ENCODE measurements around the gene MRTFB.
A peak's percentile ranks its signal among the peaks of the same experiment; 100 is the strongest.

MRTFB gene

GRCh38 chr16:14242769-14243168, 171.7 kb downstream of the MRTFB start:
- no peak for DNase-seq

GRCh38 chr16:14244196-14245010, 173.3 kb downstream of the MRTFB start:
- DNase-seq = no peak

- DNase-seq = no peak
Observed at GRCh38 chr16:14248791-14249190, 177.7 kb downstream of the MRTFB start.

GRCh38 chr16:14249291-14250032, 178.3 kb downstream of the MRTFB start:
- no peak for DNase-seq

- no peak for DNase-seq
Observed at GRCh38 chr16:14251419-14251818, 180.3 kb downstream of the MRTFB start.

GRCh38 chr16:14252860-14253259, 181.7 kb downstream of the MRTFB start:
- no peak for DNase-seq

- DNase-seq = no peak
Observed at GRCh38 chr16:14263011-14263410, 191.9 kb downstream of the MRTFB start.

- DNase-seq = no peak
Observed at GRCh38 chr16:14263769-14264168, 192.7 kb downstream of the MRTFB start.

GRCh38 chr16:14264327-14264943, 193.3 kb downstream of the MRTFB start:
- no peak for DNase-seq

GRCh38 chr16:14268073-14268472, 197.0 kb downstream of the MRTFB start:
- DNase-seq = no peak

- DNase-seq = no peak
Observed at GRCh38 chr16:14275934-14276333, 204.8 kb downstream of the MRTFB start.

- peak; percentile 61 for DNase-seq
Observed at GRCh38 chr16:14278749-14279148, 207.6 kb downstream of the MRTFB start.

GRCh38 chr16:14280541-14280940, 209.4 kb downstream of the MRTFB start:
- no peak for DNase-seq

GRCh38 chr16:14283786-14284185, 212.7 kb downstream of the MRTFB start:
- no peak for DNase-seq

GRCh38 chr16:14284371-14284770, 213.3 kb downstream of the MRTFB start:
- no peak for DNase-seq

- DNase-seq = peak; percentile 46
Observed at GRCh38 chr16:14284930-14285512, 213.9 kb downstream of the MRTFB start.

GRCh38 chr16:14285513-14286367, 214.6 kb downstream of the MRTFB start:
- peak; percentile 65 for DNase-seq

- no peak for DNase-seq
Observed at GRCh38 chr16:14286368-14287230, 215.5 kb downstream of the MRTFB start.

GRCh38 chr16:14289692-14290340, 218.7 kb downstream of the MRTFB start:
- peak; percentile 48 for DNase-seq

GRCh38 chr16:14291286-14291685, 220.2 kb downstream of the MRTFB start:
- DNase-seq = no peak

Data from NCI-H2029 treated with DMSO at 0.1 percent for 48 hours (cell line).